ENCODE results near the gene RAVER1. TPM values are rescaled to one million over a fixed set of nuclear protein-coding genes. Genes with fewer than 3 reads are reported as not detected.

Gene RAVER1
- total and polyA plus RNA-seq, 3 donors from 2014 or later = 32.3 to 49.6 (median 34.5) TPM

GRCh38 chr19:10269333-10270179, 63.8 kb downstream of the RAVER1 start:
- H3K9me3 ChIP-seq = no peaks in the 10 kb centered on the region
- 2 to 4% methylated on average over 29 to 40 of the region's 59 CpGs for WGBS, 2 donors
- H3K27ac ChIP-seq = peak overlapping the region in 1 of 2 donors; percentile 77
- no peaks in the 10 kb centered on the region for H3K36me3 ChIP-seq (ENCODE audit: low read depth, missing control alignments)
- H3K27me3 ChIP-seq = no peaks in the 10 kb centered on the region
- intact Hi-C loops (cut with DNase I; ENCODE audit: low total_unique reads) = loop anchor here (5.0 kb wide), 1 partner anchor 48 kb away; the partner anchor contains the start of gene FDX2
- no peak for TF ChIP-seq POLR2A (IDR thresholded peaks at IDR 0.05)
- peak; percentile 86 to 93 (median 88) for TF ChIP-seq CTCF (IDR thresholded peaks at IDR 0.05)
- H3K4me1 ChIP-seq = peaks cover 13% of the 10 kb centered on the region
- H3K4me3 ChIP-seq = peak overlapping the region; percentile 49 to 60
- DNase-seq = peak; percentile 89

- H3K4me1 ChIP-seq = peaks cover 13% of the 10 kb centered on the region
- no peak overlapping the region for H3K4me3 ChIP-seq
- no peak for TF ChIP-seq POLR2A (IDR thresholded peaks at IDR 0.05)
- no peak for TF ChIP-seq CTCF (IDR thresholded peaks at IDR 0.05)
- no peaks in the 10 kb centered on the region for H3K36me3 ChIP-seq (ENCODE audit: low read depth, missing control alignments)
- H3K9me3 ChIP-seq = no peaks in the 10 kb centered on the region
- WGBS, 2 donors = 74 to 84% methylated on average over 6 of the region's 6 CpGs
- DNase-seq = no peak
- H3K27me3 ChIP-seq = no peaks in the 10 kb centered on the region
- no peak overlapping the region for H3K27ac ChIP-seq
- intact Hi-C loops (cut with DNase I; ENCODE audit: low total_unique reads) = no loop called here
These were observed 65.3 kb downstream of the RAVER1 start for GRCh38 chr19:10268071-10268470.

GRCh38 chr19:10266706-10267105, 66.6 kb downstream of the RAVER1 start:
- WGBS, 2 donors = 82 to 88% methylated on average over 7 of the region's 7 CpGs
- H3K27me3 ChIP-seq = no peaks in the 10 kb centered on the region
- TF ChIP-seq CTCF (IDR thresholded peaks at IDR 0.05) = no peak
- no peaks in the 10 kb centered on the region for H3K9me3 ChIP-seq
- H3K4me3 ChIP-seq = no peak overlapping the region
- no peak overlapping the region for H3K27ac ChIP-seq
- intact Hi-C loops (cut with DNase I; ENCODE audit: low total_unique reads) = no loop called here
- no peak for DNase-seq
- H3K4me1 ChIP-seq = peaks cover 13% of the 10 kb centered on the region
- H3K36me3 ChIP-seq (ENCODE audit: low read depth, missing control alignments) = no peaks in the 10 kb centered on the region

Small RNAs within 50 kb of the gene (small RNA-seq; reads per million reads assigned to genes)
- 0 reads per million in 2 donors for gene AC011511.1
- 0 reads per million in 2 donors for gene AC011511.4

Other genes with a start within 250 kb of the RAVER1 start
- 10 to 100 TPM; 20.4 to 25.8 TPM for gene SHFL, start 247.2 kb downstream of the RAVER1 start, total RNA-seq
- gene SHFL, start 247.2 kb downstream of the RAVER1 start, polyA plus RNA-seq (ENCODE audit: insufficient read depth, low read depth, low replicate concordance) = 18.7 TPM
- gene ANGPTL6, start 230.9 kb downstream of the RAVER1 start, total RNA-seq = 1 to 10 TPM; 7.6 to 8.7 TPM
- gene ANGPTL6, start 230.9 kb downstream of the RAVER1 start, polyA plus RNA-seq (ENCODE audit: insufficient read depth, low read depth, low replicate concordance) = 3.0 TPM
- gene PPAN, start 227.2 kb downstream of the RAVER1 start, total RNA-seq = 10 to 100 TPM; 66.2 to 68.1 TPM
- gene PPAN, start 227.2 kb downstream of the RAVER1 start, polyA plus RNA-seq (ENCODE audit: insufficient read depth, low read depth, low replicate concordance) = 39.3 TPM
- gene P2RY11, start 221.8 kb downstream of the RAVER1 start, total RNA-seq = 10 to 100 TPM; 25.0 to 27.8 TPM
- 16.3 TPM for gene P2RY11, start 221.8 kb downstream of the RAVER1 start, polyA plus RNA-seq (ENCODE audit: insufficient read depth, low read depth, low replicate concordance)
- 100 to 1,000 TPM; 281 to 306 TPM for gene EIF3G, start 213.6 kb downstream of the RAVER1 start, total RNA-seq
- gene EIF3G, start 213.6 kb downstream of the RAVER1 start, polyA plus RNA-seq (ENCODE audit: insufficient read depth, low read depth, low replicate concordance) = 348 TPM
- gene DNMT1, start 138.6 kb downstream of the RAVER1 start, total RNA-seq = 100 to 1,000 TPM; 103 to 145 TPM
- gene DNMT1, start 138.6 kb downstream of the RAVER1 start, polyA plus RNA-seq (ENCODE audit: insufficient read depth, low read depth, low replicate concordance) = 96.5 TPM
- gene S1PR2, start 102.2 kb downstream of the RAVER1 start, total RNA-seq = 10 to 100 TPM in 1 of 2 donors, 1 to 10 TPM in 1; 8.7 to 13.7 TPM
- 11.9 TPM for gene S1PR2, start 102.2 kb downstream of the RAVER1 start, polyA plus RNA-seq (ENCODE audit: insufficient read depth, low read depth, low replicate concordance)
- gene MRPL4, start 81.3 kb downstream of the RAVER1 start, total RNA-seq = 10 to 100 TPM; 63.5 to 91.8 TPM
- 53.3 TPM for gene MRPL4, start 81.3 kb downstream of the RAVER1 start, polyA plus RNA-seq (ENCODE audit: insufficient read depth, low read depth, low replicate concordance)
- gene ICAM1, start 62.4 kb downstream of the RAVER1 start, total RNA-seq = 10 to 100 TPM; 10.1 to 18.0 TPM
- 14.3 TPM for gene ICAM1, start 62.4 kb downstream of the RAVER1 start, polyA plus RNA-seq (ENCODE audit: insufficient read depth, low read depth, low replicate concordance)
- under 1 TPM; 0.25 to 0.47 TPM for gene ICAM4, start 46.6 kb downstream of the RAVER1 start, total RNA-seq
- gene ICAM4, start 46.6 kb downstream of the RAVER1 start, polyA plus RNA-seq (ENCODE audit: insufficient read depth, low read depth, low replicate concordance) = 0.28 TPM
- gene ICAM5, start 43.6 kb downstream of the RAVER1 start, total RNA-seq = 1 to 10 TPM; 4.3 to 7.6 TPM
- gene ICAM5, start 43.6 kb downstream of the RAVER1 start, polyA plus RNA-seq (ENCODE audit: insufficient read depth, low read depth, low replicate concordance) = 5.4 TPM
- 10 to 100 TPM; 12.8 to 22.1 TPM for gene ZGLP1, start 23.7 kb downstream of the RAVER1 start, total RNA-seq
- gene ZGLP1, start 23.7 kb downstream of the RAVER1 start, polyA plus RNA-seq (ENCODE audit: insufficient read depth, low read depth, low replicate concordance) = 10.5 TPM
- gene FDX2, start 17.5 kb downstream of the RAVER1 start, total RNA-seq = 10 to 100 TPM; 35.7 to 40.2 TPM
- 26.8 TPM for gene FDX2, start 17.5 kb downstream of the RAVER1 start, polyA plus RNA-seq (ENCODE audit: insufficient read depth, low read depth, low replicate concordance)
- 1 to 10 TPM; 2.4 to 2.8 TPM for gene ICAM3, start 6.1 kb upstream of the RAVER1 start, total RNA-seq
- gene ICAM3, start 6.1 kb upstream of the RAVER1 start, polyA plus RNA-seq (ENCODE audit: insufficient read depth, low read depth, low replicate concordance) = 6.3 TPM
- 100 to 1,000 TPM; 112 to 113 TPM for gene TYK2, start 47.0 kb upstream of the RAVER1 start, total RNA-seq
- gene TYK2, start 47.0 kb upstream of the RAVER1 start, polyA plus RNA-seq (ENCODE audit: insufficient read depth, low read depth, low replicate concordance) = 47.6 TPM
- gene CDC37, start 70.0 kb upstream of the RAVER1 start, total RNA-seq = 100 to 1,000 TPM; 160 to 210 TPM
- 170 TPM for gene CDC37, start 70.0 kb upstream of the RAVER1 start, polyA plus RNA-seq (ENCODE audit: insufficient read depth, low read depth, low replicate concordance)
- gene PDE4A, start 87.0 kb upstream of the RAVER1 start, total RNA-seq = 10 to 100 TPM; 20.1 to 35.0 TPM
- 35.4 TPM for gene PDE4A, start 87.0 kb upstream of the RAVER1 start, polyA plus RNA-seq (ENCODE audit: insufficient read depth, low read depth, low replicate concordance)
- gene KEAP1, start 169.8 kb upstream of the RAVER1 start, total RNA-seq = 10 to 100 TPM; 40.7 to 61.0 TPM
- gene KEAP1, start 169.8 kb upstream of the RAVER1 start, polyA plus RNA-seq (ENCODE audit: insufficient read depth, low read depth, low replicate concordance) = 54.1 TPM
- gene S1PR5, start 183.9 kb upstream of the RAVER1 start, total RNA-seq = under 1 TPM; 0.12 to 0.31 TPM
- gene S1PR5, start 183.9 kb upstream of the RAVER1 start, polyA plus RNA-seq (ENCODE audit: insufficient read depth, low read depth, low replicate concordance) = 0.61 TPM
- 10 to 100 TPM; 80.5 to 97.1 TPM for gene ATG4D, start 210.4 kb upstream of the RAVER1 start, total RNA-seq
- 167 TPM for gene ATG4D, start 210.4 kb upstream of the RAVER1 start, polyA plus RNA-seq (ENCODE audit: insufficient read depth, low read depth, low replicate concordance)
- gene KRI1, start 232.5 kb upstream of the RAVER1 start, total RNA-seq = 10 to 100 TPM; 33.7 to 34.6 TPM
- 48.3 TPM for gene KRI1, start 232.5 kb upstream of the RAVER1 start, polyA plus RNA-seq (ENCODE audit: insufficient read depth, low read depth, low replicate concordance)
- 10 to 100 TPM; 30.6 to 37.2 TPM for gene CDKN2D, start 235.4 kb upstream of the RAVER1 start, total RNA-seq
- 57.7 TPM for gene CDKN2D, start 235.4 kb upstream of the RAVER1 start, polyA plus RNA-seq (ENCODE audit: insufficient read depth, low read depth, low replicate concordance)